NCI-H748 treated with DMSO at 0.1 percent for 48 hours (cell line): ENCODE measurements around the gene MAP3K6.
"Not testable (repeated sequence)": the region's sequence is repeated elsewhere in the genome, so short reads cannot be mapped to it uniquely, and the experiment has no call there.

ENCODE experiments used
- DNase-seq: peaks from one replicate; lab custom pipeline; 2025; lab: John Stamatoyannopoulos, UW

Gene MAP3K6

DNA sequence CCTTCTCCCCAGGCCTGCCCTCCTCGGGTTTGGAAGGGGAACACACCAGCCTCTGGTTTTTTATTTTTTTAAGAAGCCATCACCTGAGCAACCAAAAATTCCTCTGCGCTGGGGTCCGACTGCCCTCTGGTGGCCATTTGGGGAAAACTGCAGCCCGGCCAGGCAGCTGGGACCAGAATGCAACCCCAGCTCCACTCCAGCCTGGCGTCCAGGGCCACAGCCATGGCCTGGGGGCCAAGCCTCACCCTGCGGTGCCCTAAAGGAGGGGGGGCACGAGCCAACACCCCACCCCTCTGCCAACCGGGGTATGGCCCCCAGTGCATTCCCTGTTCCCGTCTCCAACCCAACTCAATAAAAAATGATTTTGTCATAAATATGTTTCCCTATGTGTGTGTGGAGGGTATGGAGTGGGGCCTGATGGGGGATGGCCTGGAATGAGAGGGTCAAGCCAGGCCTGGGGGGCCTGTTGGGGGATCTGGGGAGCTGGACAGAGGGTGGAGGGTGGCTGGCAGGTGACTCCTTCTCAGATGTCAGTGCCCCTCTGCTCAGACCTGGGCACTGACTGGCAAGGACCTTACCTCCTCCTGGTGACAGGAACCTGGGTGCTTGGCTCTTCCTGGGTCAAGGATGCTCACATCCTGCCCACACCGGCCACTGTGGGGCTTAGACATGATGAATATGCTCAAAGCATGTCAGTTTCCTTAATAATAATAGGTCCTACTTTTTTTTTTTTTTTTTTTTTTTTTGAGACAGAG lies 28.9 kb upstream of the MAP3K6 start:
- DNase-seq, result peak; percentile 37

DNA sequence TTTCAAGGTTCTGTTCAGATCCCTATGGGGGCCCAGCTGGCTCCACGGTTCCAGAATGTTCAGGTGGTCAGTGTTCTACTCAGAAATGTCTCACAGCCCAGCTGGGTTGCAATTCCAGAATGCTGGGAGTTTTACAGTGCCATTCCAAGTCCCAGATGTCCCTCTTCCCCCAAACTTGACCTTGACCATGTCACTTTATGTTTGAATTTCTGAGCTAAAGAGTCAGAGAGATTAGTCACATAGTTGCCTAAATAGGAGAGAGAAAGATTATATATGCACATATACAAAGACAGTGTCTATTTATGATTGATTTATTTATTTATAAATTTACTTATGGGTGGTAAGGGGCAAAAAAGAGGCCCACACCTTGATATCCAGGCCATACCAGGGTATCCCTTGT lies 28.2 kb upstream of the MAP3K6 start:
- no peak for DNase-seq

DNA sequence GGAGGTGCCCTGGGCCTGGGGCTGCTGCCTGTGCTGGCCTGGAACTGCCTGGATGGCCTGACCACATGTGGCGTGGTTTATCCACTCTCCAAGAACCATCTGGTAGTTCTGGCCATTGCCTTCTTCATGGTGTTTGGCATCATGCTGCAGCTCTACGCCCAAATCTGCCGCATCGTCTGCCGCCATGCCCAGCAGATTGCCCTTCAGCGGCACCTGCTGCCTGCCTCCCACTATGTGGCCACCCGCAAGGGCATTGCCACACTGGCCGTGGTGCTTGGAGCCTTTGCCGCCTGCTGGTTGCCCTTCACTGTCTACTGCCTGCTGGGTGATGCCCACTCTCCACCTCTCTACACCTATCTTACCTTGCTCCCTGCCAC lies 27.5 kb upstream of the MAP3K6 start:
- no peak for DNase-seq

DNA sequence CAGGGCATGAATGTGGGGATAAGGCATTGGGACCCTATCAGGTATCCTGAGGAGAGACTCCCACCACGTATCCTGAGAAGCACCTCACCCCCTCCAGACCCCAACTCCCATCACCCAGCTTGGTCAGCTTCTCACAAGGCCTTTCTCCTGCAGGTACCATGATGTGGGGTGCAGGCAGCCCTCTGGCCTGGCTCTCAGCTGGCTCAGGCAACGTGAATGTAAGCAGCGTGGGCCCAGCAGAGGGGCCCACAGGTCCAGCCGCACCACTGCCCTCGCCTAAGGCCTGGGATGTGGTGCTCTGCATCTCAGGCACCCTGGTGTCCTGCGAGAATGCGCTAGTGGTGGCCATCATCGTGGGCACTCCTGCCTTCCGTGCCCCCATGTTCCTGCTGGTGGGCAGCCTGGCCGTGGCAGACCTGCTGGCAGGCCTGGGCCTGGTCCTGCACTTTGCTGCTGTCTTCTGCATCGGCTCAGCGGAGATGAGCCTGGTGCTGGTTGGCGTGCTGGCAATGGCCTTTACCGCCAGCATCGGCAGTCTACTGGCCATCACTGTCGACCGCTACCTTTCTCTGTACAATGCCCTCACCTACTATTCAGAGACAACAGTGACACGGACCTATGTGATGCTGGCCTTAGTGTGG lies 27.0 kb upstream of the MAP3K6 start:
- no peak for DNase-seq

DNA sequence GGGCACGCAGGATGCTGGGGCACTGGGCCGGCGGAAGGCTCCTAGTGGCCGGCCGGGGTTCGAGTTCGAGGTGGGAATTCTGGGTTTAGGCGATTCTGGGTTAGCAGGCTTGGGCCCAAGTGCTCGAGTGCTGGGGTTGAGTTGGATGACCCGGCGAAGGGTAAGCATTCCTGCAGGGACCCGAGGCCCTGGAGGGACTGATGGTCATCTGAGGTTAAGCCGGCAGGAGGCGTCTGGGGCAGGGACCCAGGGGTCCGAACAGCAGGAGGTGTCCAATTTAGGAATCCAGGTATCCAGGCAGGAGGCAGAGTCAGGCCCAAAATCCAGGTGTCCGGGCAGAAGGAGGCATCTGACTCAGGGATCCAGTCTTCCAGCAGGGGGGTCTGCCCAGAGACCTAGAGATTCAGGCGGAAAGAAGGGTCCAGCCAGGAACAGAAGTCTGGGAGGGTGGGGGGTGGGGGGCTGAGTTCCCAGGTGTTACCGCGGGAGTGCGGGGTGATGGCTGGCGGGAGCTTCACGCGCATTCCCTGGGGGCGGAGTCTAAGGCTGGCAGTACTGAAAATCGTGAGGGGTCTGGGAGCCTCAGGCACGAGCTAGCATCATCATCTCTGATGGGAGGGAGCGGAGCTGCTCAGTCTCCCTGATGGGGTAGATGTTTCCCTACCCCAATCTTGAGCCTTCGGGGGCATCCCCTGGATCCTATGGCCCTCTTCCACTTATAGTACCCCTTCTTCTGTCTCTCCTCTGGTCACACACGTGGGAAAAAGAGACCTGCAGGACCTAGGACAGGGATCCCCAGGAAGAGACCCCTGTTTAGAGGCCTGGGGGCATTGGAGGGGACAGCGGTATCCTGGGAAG lies 26.2 kb upstream of the MAP3K6 start:
- no peak for DNase-seq

DNA sequence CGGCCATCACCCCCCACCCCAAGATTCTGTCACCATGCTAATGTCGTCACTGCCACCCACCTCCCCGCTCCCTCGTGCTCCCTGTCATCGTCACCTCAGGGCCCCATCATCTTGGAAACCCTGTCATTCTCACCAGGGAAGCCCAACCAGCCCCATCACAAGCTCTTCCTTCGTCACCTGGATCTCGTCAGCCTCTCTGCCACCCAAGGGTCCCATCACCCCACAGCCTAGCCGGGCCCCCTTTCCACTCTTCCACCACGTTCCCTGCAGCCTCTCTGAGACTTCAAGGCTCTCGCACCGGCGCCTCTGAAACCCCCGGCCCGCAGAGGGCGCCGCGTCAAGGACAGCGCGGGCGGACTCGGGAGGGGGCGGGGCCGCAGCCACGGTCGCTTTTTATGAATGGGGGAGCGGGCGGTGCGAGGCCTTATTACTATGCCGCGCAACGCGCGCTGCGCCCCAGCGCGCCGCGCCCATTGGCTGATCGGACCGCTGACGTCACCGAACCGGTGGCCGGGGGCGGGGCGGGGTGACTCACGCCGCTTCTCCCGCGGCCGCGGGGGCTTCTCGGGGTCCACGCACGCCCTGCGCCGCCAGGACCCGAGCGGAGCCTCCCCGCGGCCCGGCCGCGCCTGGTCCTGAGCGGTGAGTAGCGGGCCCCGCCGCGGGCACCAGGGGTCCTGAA lies 25.5 kb upstream of the MAP3K6 start, which contains the start of gene GPR3:
TSS of gene GPR3 (plus strand) at position 527 of the 682 bp plus-strand sequence. CDS start 1,177 bp downstream, outside the sequence.
- DNase-seq, result peak; percentile 61

DNA sequence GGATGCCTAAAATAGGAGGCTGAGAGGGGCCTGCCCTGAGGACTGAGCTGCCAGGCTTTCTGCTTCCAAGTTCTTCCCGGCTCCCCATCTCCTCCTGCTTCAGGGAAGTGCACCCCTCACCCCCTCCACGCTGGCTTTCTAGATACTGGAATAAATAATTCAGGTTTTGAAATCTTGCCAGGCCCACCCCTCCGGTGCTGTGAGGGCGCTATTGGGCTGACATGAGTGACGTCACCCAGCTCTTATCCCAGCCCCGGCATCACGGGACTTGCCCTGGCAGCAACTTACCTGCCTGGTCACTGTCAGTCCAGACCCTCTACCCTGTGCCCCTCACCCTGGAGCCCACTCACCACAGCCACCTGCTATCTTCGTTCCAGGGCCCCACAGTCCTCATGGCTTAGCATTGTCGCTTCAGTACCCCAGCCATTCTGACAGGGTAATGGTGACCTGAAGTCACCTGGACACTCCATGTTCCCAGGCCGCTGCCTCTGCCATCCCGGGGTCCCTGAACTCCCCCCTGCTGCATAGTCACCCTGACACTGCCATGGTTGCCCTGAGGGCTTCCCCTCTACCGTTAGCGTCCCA lies 24.8 kb upstream of the MAP3K6 start:
- DNase-seq, result no peak

DNA sequence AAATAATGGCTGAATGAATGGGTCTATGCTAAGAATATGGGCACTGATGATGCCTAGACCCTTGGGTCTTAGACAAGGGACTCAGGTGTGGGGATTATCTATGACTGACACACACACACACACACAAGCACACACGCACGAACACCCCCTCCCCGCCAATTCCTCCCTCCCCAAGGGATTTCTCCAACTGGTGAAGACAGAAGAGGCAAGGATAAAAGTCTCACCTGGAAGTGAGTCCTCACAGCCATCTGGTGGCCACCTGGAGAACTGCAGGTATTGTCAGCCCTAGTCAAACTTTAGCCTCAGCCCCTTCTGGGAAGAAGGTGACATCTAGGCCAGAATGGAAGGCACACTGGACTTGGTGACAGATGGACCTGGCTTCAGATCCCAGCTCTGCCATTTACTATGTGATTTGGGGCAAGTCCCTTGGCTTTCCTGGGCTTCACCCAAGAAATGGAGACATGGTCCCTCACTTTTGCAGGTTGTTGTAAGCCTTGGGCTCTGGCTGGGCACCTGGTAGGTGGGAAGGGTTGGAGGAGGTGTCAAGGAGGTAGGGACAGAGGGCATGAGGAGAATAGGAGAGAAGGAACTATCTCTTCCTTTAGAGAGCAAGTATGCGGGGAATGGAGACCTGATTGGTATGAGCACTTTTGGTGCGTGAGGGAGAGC lies 21.7 kb upstream of the MAP3K6 start:
- DNase-seq, result peak; percentile 23

DNA sequence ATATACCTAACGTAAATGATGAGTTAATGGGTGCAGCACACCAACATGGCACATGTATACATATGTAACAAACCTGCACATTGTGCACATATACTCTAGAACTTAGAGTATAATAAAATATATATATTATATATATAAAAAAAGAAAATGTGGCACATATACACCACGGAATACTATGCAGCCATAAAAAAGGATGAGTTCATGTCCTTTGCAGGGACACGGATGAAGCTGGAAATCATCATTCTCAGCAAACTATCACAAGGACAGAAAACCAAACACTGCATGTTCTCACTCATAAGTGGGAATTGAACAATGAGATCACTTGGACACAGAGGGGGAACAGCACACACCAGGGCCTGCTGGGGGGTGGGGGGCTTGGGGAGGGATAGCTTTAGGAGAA lies 18.0 kb upstream of the MAP3K6 start:
- not testable (repeated sequence) for DNase-seq

DNA sequence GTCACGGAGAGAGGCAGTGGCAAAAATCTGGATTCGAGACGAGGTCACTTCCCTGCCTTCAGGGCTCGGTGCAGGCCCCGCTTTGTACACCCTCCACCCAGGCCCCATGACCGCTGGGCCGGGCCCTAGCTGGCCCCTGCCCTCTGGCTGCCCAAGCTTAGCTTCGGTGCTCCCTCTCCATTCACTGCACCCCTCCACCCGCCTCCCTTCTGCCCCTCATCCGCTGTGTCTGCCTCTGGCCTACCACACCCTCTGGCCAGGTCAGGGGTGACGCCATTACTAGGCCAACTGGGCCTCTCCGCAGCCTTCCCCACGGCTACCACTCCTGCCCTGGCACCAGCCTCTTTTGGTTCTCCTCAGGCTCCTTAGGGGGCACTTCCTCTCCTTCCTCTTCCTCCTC lies 16.9 kb upstream of the MAP3K6 start:
- DNase-seq, result no peak

DNA sequence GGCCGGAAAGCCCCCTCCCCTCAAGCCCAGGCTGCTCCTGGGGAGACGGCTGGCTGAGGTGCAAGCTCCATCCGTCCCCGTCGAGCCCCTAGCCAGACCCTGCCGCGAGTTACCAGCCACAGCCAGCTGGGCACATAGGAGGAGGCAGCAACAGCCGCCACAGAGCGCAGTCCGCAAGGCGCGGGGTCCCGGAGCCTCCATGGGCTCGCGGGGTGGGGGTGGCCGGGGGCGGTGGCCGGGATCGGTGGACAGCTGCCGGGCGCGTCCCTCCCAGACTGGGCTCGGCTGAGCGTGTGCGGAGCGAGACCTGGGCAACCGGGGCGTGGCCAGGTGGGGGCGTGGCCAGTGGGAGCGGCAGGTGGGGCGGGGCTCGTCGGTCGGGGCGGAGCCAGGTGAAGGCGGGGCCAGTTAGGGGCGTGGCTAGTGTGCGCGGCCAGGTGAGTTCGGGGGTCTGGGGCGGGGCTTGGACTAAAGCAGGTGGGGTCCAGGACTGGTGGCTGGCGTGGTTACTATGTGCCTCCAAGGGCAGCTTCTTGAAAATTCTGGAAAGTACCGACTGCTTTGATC lies 16.4 kb upstream of the MAP3K6 start, which contains the start of gene CD164L2:
TSS of gene CD164L2 (minus strand) at position 295 of the 567 bp plus-strand sequence. CDS start at position 201, 94 bp downstream.
- no peak for DNase-seq

DNA sequence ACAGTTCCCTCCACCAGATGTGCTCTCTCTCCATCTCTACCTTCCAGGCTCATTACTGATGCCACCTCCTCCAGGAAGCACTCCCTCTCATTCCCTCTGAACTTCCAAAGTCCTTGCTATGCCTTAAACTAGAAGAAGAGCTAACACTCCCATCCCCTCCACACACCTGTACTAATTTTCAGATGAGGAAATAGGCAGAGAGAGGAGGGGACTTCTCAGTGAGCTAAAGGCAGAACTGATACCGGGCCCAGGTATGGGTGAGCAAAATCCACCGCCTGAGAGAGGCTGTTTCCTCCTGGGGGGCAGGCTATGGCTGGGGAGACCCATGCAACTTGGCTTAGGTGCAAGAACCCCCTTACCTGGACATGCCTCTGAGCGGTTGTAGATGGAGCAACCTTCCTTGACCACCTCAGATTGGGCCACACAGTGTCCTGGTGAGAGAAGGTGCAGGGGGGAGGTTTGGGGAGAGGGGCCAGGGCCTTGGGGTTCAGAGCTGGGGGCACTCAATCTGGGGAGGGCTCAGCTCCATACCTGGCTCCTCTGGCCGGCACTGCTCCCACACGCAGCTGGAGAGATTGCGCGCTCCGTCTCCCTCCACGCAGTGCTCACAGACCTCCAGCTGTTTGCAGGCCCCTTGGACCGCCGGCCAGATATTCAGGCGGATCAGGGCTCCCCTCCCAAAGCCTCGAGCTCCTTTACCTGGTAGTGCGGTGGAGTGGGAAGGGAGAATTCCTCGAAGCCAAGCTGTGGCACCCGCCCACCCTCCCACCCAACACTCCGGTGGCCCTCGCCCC lies 15.4 kb upstream of the MAP3K6 start:
- DNase-seq, result no peak

DNA sequence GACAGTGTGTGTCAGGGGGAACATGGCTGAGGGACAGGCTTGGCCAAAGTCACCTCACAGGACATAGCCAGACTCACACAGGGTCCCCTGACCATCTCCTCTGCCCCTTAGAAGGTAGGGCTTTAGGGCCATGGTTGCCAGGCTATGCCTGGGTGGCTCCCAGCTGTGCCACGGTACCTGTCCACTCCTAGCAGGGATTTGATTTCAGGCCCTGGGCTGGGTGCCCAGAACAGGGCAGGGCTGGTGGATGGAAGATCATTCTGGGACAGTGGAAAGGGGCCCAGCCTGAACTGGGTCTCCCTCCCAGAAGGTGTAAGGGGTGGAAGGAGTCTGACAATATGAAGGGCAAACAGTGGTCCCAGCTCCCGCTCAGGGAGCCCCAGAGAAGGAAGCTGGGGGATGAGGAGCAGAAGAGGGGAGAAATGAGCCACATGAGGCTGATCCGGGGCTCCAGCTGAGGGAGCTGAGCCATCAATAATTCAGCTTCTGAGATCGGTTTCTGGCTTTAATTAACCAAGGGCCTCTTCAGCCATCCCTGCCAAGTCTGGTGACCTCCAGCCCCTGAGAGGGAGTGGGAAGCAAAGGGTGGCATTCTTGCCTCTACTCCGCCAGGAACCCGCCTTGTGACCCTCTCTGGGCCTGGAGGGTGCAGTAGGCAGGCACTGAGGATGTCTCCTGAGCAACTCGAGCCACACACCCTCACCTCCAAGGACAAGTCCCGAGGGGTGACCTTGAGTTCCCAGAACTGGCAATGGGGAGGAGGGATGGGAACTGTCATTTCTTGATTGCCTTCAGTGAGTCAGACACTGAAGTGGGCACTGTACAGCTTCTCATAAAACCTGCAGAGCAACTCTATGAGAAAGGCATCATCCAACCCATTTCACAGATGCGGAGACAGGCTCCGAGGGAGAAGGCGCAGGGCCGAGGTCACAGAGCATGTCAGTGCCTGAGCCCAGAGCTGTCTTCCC lies 14.3 kb upstream of the MAP3K6 start:
- no peak for DNase-seq

DNA sequence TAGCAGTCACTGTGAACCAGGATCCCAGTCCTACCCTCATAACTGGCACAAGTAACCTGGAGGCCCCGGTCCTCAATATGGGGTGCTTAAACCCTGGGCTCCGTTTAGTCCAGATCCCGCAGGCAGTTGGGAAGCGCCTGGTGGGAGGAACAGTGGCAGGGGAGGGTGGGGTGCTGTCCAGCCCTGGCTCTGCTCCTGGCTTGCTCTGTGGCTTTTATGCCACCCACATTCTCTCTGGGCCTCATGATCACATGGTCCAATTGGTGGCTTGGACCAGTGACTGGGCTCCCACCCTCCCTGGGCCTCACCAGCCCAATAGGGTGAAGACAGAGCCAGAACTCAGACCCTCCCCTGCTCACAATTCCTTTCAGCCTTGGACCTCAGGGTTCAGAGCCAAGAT lies 13.5 kb upstream of the MAP3K6 start:
- DNase-seq, result no peak

DNA sequence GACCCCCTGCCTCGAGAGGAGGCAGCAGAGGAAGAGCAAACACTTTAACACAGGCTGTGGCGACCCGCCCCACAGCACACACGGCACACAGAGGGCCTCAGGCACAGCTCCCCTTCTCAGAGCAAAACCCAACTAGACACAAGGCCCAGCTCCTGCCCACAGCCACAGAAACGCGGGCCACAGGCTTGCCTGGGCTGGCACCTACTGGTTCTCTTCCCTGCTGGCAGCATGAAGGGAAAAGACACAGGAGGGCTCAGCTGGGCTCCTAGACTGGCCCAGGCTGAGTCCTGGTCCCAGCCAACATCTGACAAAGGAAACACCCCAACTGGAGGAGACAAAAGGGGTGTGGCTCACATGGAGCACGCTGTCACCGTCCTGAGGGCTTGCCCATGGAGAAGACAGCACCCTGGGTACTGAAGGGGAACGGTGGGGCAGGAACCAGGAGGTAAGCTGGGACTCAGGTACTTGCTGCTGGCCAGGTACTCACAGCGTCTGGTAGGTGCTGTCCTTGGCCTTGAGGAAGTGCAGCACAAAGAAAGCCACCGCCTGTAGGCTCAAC lies 12.9 kb upstream of the MAP3K6 start:
- DNase-seq, result no peak

DNA sequence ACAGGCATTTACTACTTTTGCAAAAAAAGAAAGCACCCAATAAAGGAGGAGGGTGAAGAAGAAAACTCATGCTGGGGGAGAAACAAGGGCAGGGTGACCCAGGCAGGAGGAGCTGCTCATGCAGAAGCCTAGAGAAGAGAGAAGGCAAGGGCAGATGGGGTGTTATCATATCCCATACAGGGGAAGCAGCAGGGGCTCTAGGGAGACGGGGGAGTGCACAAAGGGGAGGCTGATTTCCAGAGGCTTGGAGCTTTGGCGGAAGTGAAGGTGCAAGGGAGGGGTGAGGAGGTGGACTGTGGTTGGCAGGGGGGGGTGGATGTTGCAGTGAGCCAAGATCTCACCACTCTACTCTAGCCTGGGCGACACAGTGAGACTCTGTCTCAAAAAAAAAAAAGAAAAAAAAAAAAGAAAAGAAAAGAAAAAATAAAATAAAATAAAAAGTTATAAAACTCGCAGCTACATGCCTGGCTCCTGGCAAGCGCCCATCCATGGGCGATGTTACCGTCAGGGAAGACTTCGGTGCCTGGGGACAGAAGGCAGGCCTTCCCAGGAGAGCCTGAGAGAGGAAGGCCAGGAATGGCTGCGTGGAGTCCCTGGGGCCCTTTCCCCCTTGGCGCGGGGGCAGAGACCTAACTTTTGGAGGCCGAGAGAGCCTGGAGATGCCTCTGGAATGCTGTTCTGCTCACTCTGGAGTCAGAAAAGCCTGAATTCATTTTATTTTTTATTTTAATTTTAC lies 11.2 kb upstream of the MAP3K6 start:
- DNase-seq, result no peak

DNA sequence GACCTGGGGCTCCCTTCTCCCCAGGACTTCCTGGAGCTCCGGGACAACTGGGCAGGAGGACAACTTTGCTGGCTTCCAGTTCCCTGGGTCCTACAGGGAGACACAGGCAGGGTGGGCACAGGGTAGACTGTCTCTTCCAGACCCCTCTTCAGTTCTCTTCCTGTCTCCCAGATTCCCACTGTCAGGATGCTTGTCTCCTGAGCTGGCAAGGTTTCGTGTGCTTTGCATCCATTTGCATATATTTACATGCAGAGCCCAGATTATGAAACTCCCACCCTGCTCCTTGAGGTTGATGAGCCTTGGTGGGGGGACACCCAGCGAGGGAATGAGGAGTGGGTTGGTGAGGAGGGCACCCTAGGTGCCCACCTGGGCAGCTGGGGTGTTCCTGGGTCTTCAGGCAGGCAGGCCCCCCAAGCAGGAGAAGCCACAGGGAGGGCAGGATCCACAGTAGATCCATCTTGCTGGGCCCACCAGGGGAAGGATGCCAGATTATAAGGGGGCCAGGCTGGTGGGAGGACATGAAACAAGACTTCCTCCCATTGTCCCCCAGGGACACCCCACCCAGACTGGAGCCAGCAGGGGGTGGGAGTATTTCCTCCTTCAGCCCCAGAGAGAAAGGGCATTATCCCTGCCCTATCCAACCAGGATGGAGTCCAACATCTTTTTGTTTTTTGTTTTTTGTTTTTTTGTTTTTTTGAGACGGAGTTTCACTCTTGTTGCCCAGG lies 7.8 kb upstream of the MAP3K6 start, which contains the start of gene FCN3:
TSS of gene FCN3 (minus strand) at position 463 of the 725 bp plus-strand sequence. CDS start at position 457, 6 bp downstream.
- DNase-seq, result no peak
